HG03571 (cell line): ENCODE data around the gene SMARCC2.
"Not testable (repeated sequence)": the region's sequence is repeated elsewhere in the genome, so short reads cannot be mapped to it uniquely, and the experiment has no call there.

Experiments used
- ATAC-seq: cut with Tn5 transposase; IDR thresholded peaks from one replicate; pipeline ENCODE4 v1.9.1; 2021; ENCODE audit not compliant: unreplicated experiment

The SMARCC2 gene

GRCh38 chr12:56165369-56165768 is 23.9 kb downstream of the SMARCC2 start:
- no peak for ATAC-seq

- ATAC-seq = no peak
These were observed 24.9 kb downstream of the SMARCC2 start for GRCh38 chr12:56164345-56164729.

GRCh38 chr12:56163533-56164344 is 25.5 kb downstream of the SMARCC2 start:
- no peak for ATAC-seq

- ATAC-seq = no peak
These were observed 26.6 kb downstream of the SMARCC2 start for GRCh38 chr12:56162468-56163290.

- ATAC-seq = no peak
These were observed 27.5 kb downstream of the SMARCC2 start for GRCh38 chr12:56161690-56162351.

- ATAC-seq = no peak
These were observed 28.2 kb downstream of the SMARCC2 start for GRCh38 chr12:56160894-56161689.

GRCh38 chr12:56160193-56160763 is 29.0 kb downstream of the SMARCC2 start:
- ATAC-seq = no peak

- no peak for ATAC-seq
These were observed 29.6 kb downstream of the SMARCC2 start for GRCh38 chr12:56159482-56160192.

GRCh38 chr12:56158926-56159461 is 30.3 kb downstream of the SMARCC2 start:
- no peak for ATAC-seq

GRCh38 chr12:56158029-56158925 is 31.0 kb downstream of the SMARCC2 start, which contains the start of gene MYL6:
Gene MYL6, plus strand, starts transcription at chr12:56158359. Its CDS starts 43 bp downstream, at chr12:56158402.
- ATAC-seq = peak; percentile 73

GRCh38 chr12:56157201-56158028 is 31.9 kb downstream of the SMARCC2 start:
- ATAC-seq = peak; percentile 35

- not testable (repeated sequence) for ATAC-seq
These were observed 32.7 kb downstream of the SMARCC2 start for GRCh38 chr12:56156464-56157200.

- no peak for ATAC-seq
These were observed 33.9 kb downstream of the SMARCC2 start for GRCh38 chr12:56155256-56155845.

GRCh38 chr12:56154818-56155217 is 34.5 kb downstream of the SMARCC2 start:
- ATAC-seq = no peak

- ATAC-seq = no peak
These were observed 35.0 kb downstream of the SMARCC2 start for GRCh38 chr12:56154246-56154771.

- ATAC-seq = no peak
These were observed 35.6 kb downstream of the SMARCC2 start for GRCh38 chr12:56153678-56154065.
